Esophagus squamous epithelium (tissue), 5 donors: Measurements from ENCODE around the gene RAPGEF1. TPM values are rescaled to one million over a fixed set of nuclear protein-coding genes. Genes with fewer than 3 reads are reported as not detected.
A peak's percentile ranks its signal among the peaks of the same experiment; 100 is the strongest.

ENCODE experiments used
- DNase-seq: peaks from one replicate; lab custom pipeline; 2025; lab: John Stamatoyannopoulos, UW
- H3K27ac ChIP-seq, 4 donors: fragments of 200-600 bp; sonication (generic); one replicate each; pipeline ENCODE4 v1.5.1; 2016 to 2019; ENCODE audit warnings: mild to moderate bottlenecking in 1 of 4
- H3K27me3 ChIP-seq, 4 donors: fragments of 200-600 bp; sonication (generic); 1 replicate in 3 of 4; 2 replicates in 1 of 4; pipeline versions ENCODE4 v1.5.1 to v1.6.0; 2017 to 2021; ENCODE audit warnings: antibody characterized with exemption in 1 of 4
- H3K36me3 ChIP-seq, 3 donors: fragments of 200-600 bp; sonication (generic); one replicate each; pipeline ENCODE4 v1.5.1; 2016 to 2019
- H3K4me1 ChIP-seq, 3 donors: fragments of 200-600 bp; sonication (generic); one replicate each; pipeline ENCODE4 v1.5.1; 2017 to 2019
- H3K4me3 ChIP-seq, 4 donors: fragments of 200-600 bp; sonication (generic); 1 replicate in 3 of 4; 2 replicates in 1 of 4; pipeline ENCODE4 v1.5.1; 2016 to 2019; ENCODE audit warnings: mild to moderate bottlenecking in 2 of 4, moderate library complexity in 1 of 4
- H3K9me3 ChIP-seq, 3 donors: fragments of 200-600 bp; sonication (generic); one replicate each; pipeline ENCODE4 v1.5.1; 2016 to 2019
- CTCF ChIP-seq, 6 experiments: fragments of 450-650 bp in 4 of 6; fragments of 200-600 bp in 2 of 6; sonication (generic) in 2 of 6; IDR thresholded peaks; one replicate each; pipeline ENCODE4 v1.5.1; 2016 to 2019; ENCODE audit warnings: antibody characterized with exemption in 6 of 6, mild to moderate bottlenecking in 4 of 6, moderate library complexity in 4 of 6
- POLR2A ChIP-seq, 4 donors: fragments of 450-650 bp; IDR thresholded peaks; one replicate each; pipeline ENCODE4 v1.6.1; 2017; ENCODE audit warnings: antibody characterized with exemption in 4 of 4, mild to moderate bottlenecking in 4 of 4, moderate library complexity in 3 of 4
- WGBS, 2 donors: methylation state at CpG; one replicate each; pipeline ENCODE4 v1.1.5; 2018; 5-methylcytosine and 5-hydroxymethylcytosine counted together
- intact Hi-C: fragments of 100-400 bp; cut with DNase I; formaldehyde crosslinking; loops from one replicate; pipeline ENCODE4 v1.15.0; 2022
- total RNA-seq, 4 donors: library from RNA; depleted of rRNA; stranded (reverse); fragments of >200 nt; gene quantifications; one replicate each; pipeline ENCODE4 v1.1.0, GENCODE V29; 2016
- donor health status: DM: yes; HTN: yes; CAD: no.

RAPGEF1 gene
- total RNA-seq, 4 donors from 2014 or later, result 12.2 to 40.4 (median 19.0) TPM

- H3K36me3 ChIP-seq, result peaks cover 13 to 94% (median 14%) of the 10 kb centered on the region in 3 donors
- peaks cover 0 to 49% (median 3%) of the 10 kb centered on the region in 3 donors for H3K4me1 ChIP-seq
- H3K27ac ChIP-seq, result peak overlapping the region in 3 of 4 donors; percentile 23 to 31 (median 26)
- 86 to 90% methylated on average over 16 to 18 of the region's 28 CpGs for WGBS, 2 donors
- H3K27me3 ChIP-seq, result no peaks in the 10 kb centered on the region
- no peak for DNase-seq
- no peak overlapping the region for H3K4me3 ChIP-seq
- no peak for TF ChIP-seq POLR2A (IDR thresholded peaks at IDR 0.05)
- no peak for TF ChIP-seq CTCF (IDR thresholded peaks at IDR 0.05)
- intact Hi-C loops, result no loop called here
- H3K9me3 ChIP-seq, result no peaks in the 10 kb centered on the region
Observed at GRCh38 chr9:131625790-131626670, 113.8 kb downstream of the RAPGEF1 start.

DNA sequence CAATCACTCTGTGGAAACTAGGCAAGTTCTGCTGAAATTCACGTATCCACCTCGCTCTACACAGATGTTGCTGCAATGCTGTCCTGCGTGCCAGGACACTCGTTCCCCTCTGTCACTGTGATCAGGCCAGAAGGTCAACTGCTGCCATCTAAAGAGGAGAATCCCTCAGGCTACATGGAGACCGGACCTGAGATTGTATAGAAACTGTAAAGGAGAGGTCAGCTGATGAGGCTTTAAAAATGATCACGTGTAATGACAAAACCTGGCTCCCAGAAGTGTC, 114.4 kb downstream of the RAPGEF1 start:
- no peak for DNase-seq
- intact Hi-C loops, result no loop called here
- TF ChIP-seq POLR2A (IDR thresholded peaks at IDR 0.05) (no peak), CTCF (IDR thresholded peaks at IDR 0.05) (no peak)
- 87 to 90% methylated on average over 6 of the region's 6 CpGs for WGBS, 2 donors
- peak overlapping the region in 3 of 4 donors; percentile 23 to 31 (median 26) for H3K27ac ChIP-seq
- peaks cover 19 to 97% (median 19%) of the 10 kb centered on the region in 3 donors for H3K36me3 ChIP-seq
- no peaks in the 10 kb centered on the region for H3K9me3 ChIP-seq
- H3K4me3 ChIP-seq, result no peak overlapping the region
- H3K4me1 ChIP-seq, result peaks cover 0 to 47% (median 3%) of the 10 kb centered on the region in 3 donors
- no peaks in the 10 kb centered on the region for H3K27me3 ChIP-seq

DNA sequence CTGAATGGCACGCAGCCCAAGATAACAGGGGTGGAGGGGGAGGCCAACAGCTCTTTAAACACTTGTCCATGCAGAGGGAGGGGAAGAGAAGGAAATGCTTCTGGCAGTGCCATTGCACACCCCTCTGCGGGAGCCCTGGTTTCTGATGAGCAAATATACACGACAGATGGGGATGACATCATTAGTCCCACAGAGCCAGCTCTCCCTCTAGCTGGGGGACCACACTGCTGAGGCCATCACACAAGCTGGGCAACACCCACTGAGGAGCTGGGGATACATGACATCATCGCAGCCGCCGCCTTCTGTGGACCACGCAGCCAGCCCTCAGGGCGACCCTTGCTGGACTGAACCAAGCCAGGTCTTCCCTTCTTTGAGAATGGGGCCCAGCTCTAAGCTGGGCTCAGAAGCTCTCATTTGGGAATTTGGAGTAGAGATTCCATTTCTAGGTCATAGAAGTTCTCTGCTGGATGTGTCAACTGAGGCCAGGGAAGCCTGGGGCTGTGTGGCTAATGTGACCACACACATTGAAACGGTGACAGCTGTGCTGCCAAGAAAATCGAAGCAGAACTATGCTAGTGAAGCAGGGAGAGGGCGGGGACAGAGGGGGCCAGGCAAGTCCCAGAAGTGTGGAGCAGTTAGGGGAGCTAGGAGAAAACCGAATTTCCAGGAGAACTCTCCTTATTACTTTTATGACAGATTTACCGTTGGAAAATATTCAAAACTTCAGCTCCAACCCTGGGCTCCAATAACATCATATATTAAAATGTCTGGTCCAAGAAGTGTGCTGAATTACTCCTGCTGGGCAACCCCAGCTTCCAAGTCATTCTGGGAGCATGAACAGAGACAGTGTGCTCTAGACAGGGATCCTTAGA, 115.0 kb downstream of the RAPGEF1 start:
- no peak for TF ChIP-seq POLR2A (IDR thresholded peaks at IDR 0.05)
- no peak for TF ChIP-seq CTCF (IDR thresholded peaks at IDR 0.05)
- DNase-seq, result no peak
- Histone ChIP-seq H3K27me3 (no peaks in the 10 kb centered on the region), H3K4me3 (no peak overlapping the region), H3K27ac (peak overlapping the region in 3 of 4 donors; percentile 25 to 31 (median 26)), H3K36me3 (peaks cover 21 to 97% (median 22%) of the 10 kb centered on the region in 3 donors), H3K4me1 (peaks cover 0 to 45% (median 3%) of the 10 kb centered on the region in 3 donors), H3K9me3 (no peaks in the 10 kb centered on the region)
- 72 to 78% methylated on average over 9 to 13 of the region's 13 CpGs for WGBS, 2 donors
- intact Hi-C loops, result no loop called here

- H3K4me1 ChIP-seq, result peaks cover 0 to 42% (median 3%) of the 10 kb centered on the region in 3 donors
- TF ChIP-seq POLR2A (IDR thresholded peaks at IDR 0.05), result no peak
- TF ChIP-seq CTCF (IDR thresholded peaks at IDR 0.05), result no peak
- intact Hi-C loops, result no loop called here
- peak overlapping the region in 1 of 4 donors; percentile 6 for H3K27ac ChIP-seq
- WGBS, 2 donors, result 85 to 88% methylated on average over 4 to 5 of the region's 14 CpGs
- peaks cover 22 to 97% (median 27%) of the 10 kb centered on the region in 3 donors for H3K36me3 ChIP-seq
- no peak overlapping the region for H3K4me3 ChIP-seq
- H3K27me3 ChIP-seq, result no peaks in the 10 kb centered on the region
- H3K9me3 ChIP-seq, result no peaks in the 10 kb centered on the region
- DNase-seq, result no peak
Observed at GRCh38 chr9:131623655-131624330, 116.1 kb downstream of the RAPGEF1 start.
